ENCODE data around the gene OPTC.

OPTC gene

DNA sequence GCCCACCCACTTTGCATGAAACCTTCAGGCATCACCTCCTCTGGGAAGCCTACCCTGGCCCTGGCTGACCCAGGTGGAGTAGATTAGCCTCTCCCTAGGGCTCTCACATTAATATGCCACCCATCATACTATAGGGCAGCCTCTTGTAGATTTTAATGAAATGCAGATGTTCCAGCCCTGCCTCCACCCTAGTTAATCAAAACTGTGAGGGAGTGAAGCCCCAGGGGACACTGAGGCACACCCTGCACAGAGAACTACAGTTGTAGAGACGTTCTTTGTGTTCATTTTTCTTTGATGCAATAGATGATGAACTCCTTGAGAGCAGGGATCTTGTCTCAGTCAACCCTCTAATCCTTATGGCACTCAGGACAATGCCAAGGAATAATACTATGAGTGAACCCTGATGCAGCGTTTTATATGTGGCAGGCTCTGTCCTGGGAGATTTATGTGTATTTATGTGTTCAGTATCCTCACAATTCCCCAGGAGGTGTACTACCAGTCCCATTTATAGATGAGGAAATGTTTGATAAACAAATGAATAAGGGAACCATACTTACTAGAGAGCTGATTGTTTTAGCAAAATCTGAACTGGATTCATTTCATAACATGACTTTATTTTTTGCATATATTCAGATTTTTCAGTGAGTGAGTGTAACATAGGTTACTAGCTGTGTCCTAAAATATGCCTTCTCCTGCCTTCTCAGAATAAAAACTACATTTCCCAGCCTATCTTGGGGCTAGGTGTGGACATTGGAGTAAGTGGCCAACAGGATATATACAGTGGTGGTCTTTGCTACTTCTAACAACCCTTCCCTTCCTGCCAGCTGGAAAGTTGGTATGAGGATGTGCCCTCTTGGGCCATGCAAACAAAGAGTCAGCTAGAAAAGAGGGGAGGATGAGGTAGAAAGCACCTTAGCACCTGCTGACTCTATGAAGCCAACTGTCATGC is 41.8 kb upstream of the OPTC start:
- TF ChIP-seq, protein P1, sequence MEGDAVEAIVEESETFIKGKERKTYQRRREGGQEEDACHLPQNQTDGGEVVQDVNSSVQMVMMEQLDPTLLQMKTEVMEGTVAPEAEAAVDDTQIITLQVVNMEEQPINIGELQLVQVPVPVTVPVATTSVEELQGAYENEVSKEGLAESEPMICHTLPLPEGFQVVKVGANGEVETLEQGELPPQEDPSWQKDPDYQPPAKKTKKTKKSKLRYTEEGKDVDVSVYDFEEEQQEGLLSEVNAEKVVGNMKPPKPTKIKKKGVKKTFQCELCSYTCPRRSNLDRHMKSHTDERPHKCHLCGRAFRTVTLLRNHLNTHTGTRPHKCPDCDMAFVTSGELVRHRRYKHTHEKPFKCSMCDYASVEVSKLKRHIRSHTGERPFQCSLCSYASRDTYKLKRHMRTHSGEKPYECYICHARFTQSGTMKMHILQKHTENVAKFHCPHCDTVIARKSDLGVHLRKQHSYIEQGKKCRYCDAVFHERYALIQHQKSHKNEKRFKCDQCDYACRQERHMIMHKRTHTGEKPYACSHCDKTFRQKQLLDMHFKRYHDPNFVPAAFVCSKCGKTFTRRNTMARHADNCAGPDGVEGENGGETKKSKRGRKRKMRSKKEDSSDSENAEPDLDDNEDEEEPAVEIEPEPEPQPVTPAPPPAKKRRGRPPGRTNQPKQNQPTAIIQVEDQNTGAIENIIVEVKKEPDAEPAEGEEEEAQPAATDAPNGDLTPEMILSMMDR (conservative IDR thresholded peaks at IDR 0.05) = no peak
- H3K27ac ChIP-seq = no peak overlapping the region

DNA sequence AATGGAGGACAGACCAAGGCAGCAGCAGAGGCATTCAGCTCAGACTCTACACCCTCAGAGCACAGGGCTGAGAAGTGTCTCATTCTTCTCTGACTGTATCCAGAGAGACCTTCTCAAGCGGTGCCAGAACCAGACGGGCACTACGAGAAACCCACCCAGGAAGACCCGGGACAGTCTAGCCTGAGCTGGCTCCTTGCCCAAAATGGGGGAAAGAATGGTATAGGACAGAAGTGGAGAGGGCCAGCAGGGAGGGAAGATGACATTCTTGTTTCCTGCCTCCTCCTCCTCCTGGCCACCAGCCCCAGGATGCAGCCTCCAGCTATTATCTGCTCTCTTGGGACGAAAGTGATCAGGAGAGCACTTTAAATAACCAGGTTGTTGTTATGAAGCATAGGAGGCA is 40.9 kb upstream of the OPTC start:
- TF ChIP-seq, protein P1 (conservative IDR thresholded peaks at IDR 0.05) = no peak
- no peak overlapping the region for H3K27ac ChIP-seq

DNA sequence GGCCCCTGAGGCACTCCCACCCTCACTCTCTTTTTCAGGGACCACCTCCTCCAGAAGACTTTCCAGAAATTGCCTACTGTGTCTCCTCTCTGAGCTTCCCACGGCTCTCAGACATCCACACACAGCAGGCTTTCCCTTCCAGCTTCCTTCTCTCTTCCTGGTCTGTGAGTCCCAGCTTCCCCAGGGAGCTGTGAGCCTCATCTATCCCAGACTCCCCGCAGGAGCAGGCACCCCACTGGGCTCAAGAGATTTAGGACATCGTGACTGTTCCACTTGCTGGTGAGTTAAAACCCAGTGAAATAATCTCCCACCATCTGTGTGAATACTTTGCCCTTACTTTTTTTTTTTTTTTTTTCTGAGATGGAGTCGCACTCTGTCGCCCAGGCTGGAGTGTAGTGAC is 40.3 kb upstream of the OPTC start:
- TF ChIP-seq, protein P1 (conservative IDR thresholded peaks at IDR 0.05) = no peak

DNA sequence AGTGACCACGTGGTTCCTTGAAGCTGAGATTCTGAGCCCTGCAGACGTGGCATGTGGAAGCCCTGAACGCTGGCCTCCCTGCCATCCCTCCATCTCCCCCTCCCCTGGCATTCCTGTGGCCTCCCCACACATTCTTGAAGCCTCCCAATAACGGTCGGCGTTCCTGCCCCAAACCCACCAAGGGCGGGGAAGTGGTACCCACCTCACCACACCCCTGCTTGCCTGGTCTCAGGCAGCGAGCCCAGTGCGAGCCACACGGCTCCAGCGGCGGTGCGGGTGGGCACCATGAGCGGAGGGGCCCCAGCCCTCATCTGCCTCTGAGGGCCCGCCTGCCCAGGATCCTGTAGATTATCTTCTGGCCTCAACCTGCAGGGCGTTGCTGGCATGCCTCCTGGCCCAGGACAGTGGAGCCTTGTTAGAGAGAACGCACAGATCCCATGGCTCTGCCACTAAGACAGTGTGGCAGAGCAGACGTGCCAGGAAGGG is 38.9 kb upstream of the OPTC start:
- TF ChIP-seq, protein P1 (conservative IDR thresholded peaks at IDR 0.05) = no peak
- H3K27ac ChIP-seq = no peak overlapping the region

More for the DNA sequence above, 40.3 kb upstream of the OPTC start:
- no peak overlapping the region for H3K27ac ChIP-seq

DNA sequence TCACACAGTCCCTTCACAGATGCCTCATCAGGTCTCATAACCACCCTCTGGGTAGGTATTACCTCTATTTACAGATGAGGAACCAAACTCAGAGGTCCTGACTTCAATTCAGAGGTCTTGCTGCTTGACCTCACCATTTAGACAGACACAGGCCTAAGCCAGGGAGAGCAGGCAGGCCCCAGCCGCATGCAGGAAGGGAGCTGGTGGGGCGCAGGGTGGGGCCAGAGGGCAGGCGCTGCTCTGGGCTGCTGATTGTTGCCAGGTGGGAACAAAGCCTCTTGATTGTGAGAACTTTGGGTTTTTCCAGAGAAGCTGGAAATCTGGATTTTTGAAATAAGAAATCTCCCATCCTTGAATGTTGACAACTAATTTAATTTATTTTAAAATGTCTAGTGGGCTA is 38.2 kb upstream of the OPTC start:
- H3K27ac ChIP-seq = no peak overlapping the region
- TF ChIP-seq, protein P1 (conservative IDR thresholded peaks at IDR 0.05) = no peak

DNA sequence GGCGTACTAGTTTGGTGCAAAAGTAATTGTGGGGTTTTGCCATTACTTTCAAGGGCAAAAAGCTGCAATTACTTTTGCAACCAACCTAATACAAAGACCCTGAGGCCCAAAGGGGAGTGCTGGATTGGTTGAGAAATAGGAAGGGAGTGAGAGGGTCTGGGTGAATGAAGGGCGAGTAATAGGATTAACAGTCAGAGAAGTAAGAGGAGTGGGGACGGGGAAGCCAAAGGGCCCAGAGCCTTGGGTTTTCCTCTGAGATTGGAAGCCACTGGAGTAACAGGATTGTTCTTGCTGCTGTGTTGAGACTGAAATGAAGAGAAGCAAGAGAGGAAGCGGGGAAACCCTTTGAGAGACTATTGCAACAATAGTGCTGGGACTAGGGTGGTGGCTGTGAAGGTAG is 37.4 kb upstream of the OPTC start:
- no peak overlapping the region for H3K27ac ChIP-seq
- TF ChIP-seq, protein P1 (conservative IDR thresholded peaks at IDR 0.05) = no peak

DNA sequence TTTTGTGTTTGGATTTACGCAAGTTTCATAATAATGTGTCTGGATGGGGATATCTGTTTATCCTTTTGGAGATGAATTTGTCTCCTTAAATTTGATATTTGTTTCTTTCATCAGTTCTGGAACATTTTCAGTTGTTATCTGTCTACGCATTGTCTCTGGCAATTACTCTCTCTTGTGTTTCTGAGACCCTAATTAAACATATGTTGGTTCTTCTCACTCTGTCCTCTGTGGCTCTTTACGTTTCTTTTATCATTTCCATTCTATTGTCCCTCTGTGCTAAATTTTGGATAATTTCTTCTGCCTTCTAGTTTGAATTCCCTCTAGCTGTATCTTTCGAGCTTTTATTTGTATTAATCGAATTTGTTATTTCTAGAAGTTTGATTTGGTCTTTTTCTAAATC is 35.9 kb upstream of the OPTC start:
- H3K27ac ChIP-seq = no peak overlapping the region
- TF ChIP-seq, protein P1 (conservative IDR thresholded peaks at IDR 0.05) = no peak
